HG03342 (cell line): Measurements from ENCODE around the gene KANSL3.

ENCODE experiments used
- ATAC-seq: cut with Tn5 transposase; IDR thresholded peaks from one replicate; pipeline ENCODE4 v1.9.1; 2021; ENCODE audit warnings: mild to moderate bottlenecking, moderate library complexity; ENCODE audit not compliant: unreplicated experiment

Gene KANSL3

DNA sequence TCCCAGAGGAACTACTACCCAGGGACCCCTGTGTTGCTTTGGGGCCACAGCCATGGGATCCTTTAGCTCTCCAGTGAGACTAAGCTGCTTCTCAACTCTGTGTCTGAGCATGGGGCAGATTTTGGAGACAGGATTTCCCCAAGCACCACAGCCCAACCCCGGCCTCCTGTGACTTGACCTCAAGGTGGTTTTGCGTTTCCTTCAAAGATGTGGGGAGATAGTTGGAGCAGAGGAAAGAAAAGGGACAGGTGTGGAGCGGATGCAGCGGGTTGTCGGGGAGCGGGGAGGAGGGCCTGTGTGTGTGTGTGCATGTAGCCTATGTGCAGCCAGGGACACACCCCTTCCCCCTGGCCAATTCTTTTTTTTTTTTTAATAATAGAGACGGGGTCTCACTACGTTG lies 91.3 kb downstream of the KANSL3 start:
- ATAC-seq: no peak

- ATAC-seq: no peak
These were observed 91.8 kb downstream of the KANSL3 start for GRCh38 chr2:96546321-96546720.
